DMS 273 treated with DMSO at 0.1 percent for 48 hours (cell line): ENCODE results near the gene SHROOM1.

Source experiments
- DNase-seq: peaks from one replicate; lab custom pipeline; 2025; lab: John Stamatoyannopoulos, UW

SHROOM1 gene

GRCh38 chr5:132824426-132824825, 6.0 kb downstream of the SHROOM1 start:
- no peak for DNase-seq

- DNase-seq, result no peak
Observed at GRCh38 chr5:132823481-132824050, 6.9 kb downstream of the SHROOM1 start.

- DNase-seq, result no peak
Observed at GRCh38 chr5:132822650-132823480, 7.6 kb downstream of the SHROOM1 start.

GRCh38 chr5:132821791-132822190, 8.7 kb downstream of the SHROOM1 start:
- DNase-seq, result no peak

GRCh38 chr5:132821350-132821749, 9.1 kb downstream of the SHROOM1 start:
- no peak for DNase-seq

GRCh38 chr5:132820162-132820754, 10.2 kb downstream of the SHROOM1 start:
- peak; percentile 73 for DNase-seq

GRCh38 chr5:132819468-132819867, 11.0 kb downstream of the SHROOM1 start:
- DNase-seq, result no peak

- DNase-seq, result no peak
Observed at GRCh38 chr5:132817011-132817410, 13.4 kb downstream of the SHROOM1 start.

- DNase-seq, result no peak
Observed at GRCh38 chr5:132816554-132816953, 13.9 kb downstream of the SHROOM1 start.

GRCh38 chr5:132816083-132816482, 14.4 kb downstream of the SHROOM1 start:
- DNase-seq, result no peak

GRCh38 chr5:132815454-132815853, 15.0 kb downstream of the SHROOM1 start:
- DNase-seq, result no peak

- DNase-seq, result no peak
Observed at GRCh38 chr5:132814503-132815294, 15.7 kb downstream of the SHROOM1 start.

- no peak for DNase-seq
Observed at GRCh38 chr5:132813599-132814502, 16.6 kb downstream of the SHROOM1 start.

- peak; percentile 47 for DNase-seq
Observed at GRCh38 chr5:132812781-132813598, 17.5 kb downstream of the SHROOM1 start, which contains the start of gene SOWAHA. TSS of gene SOWAHA (plus strand) at chr5:132813302. CDS start at chr5:132813622, 320 bp downstream.

- peak; percentile 33 for DNase-seq
Observed at GRCh38 chr5:132812123-132812765, 18.2 kb downstream of the SHROOM1 start.

GRCh38 chr5:132810605-132811004, 19.8 kb downstream of the SHROOM1 start:
- no peak for DNase-seq

GRCh38 chr5:132808866-132809265, 21.6 kb downstream of the SHROOM1 start:
- no peak for DNase-seq

- DNase-seq, result no peak
Observed at GRCh38 chr5:132808448-132808847, 22.0 kb downstream of the SHROOM1 start.

- DNase-seq, result no peak
Observed at GRCh38 chr5:132807163-132807838, 23.1 kb downstream of the SHROOM1 start.
